Stimulated activated CD4-positive, alpha-beta T cell treated with anti-CD3 and anti-CD28 coated beads, Interleukin-1b, Interleukin-23, amount 100 ng/mL, for 24 hours (primary cell): ENCODE results near the gene ITPR2.
"Not testable (repeated sequence)": the region's sequence is repeated elsewhere in the genome, so short reads cannot be mapped to it uniquely, and the experiment has no call there.

Source experiments
- DNase-seq, 4 experiments: peaks; one replicate each; pipeline ENCODE4 v3.0.0-alpha.2; 2020; ENCODE audit warnings: low read depth in 4 of 4, low spot score in 1 of 4

Gene ITPR2

DNA sequence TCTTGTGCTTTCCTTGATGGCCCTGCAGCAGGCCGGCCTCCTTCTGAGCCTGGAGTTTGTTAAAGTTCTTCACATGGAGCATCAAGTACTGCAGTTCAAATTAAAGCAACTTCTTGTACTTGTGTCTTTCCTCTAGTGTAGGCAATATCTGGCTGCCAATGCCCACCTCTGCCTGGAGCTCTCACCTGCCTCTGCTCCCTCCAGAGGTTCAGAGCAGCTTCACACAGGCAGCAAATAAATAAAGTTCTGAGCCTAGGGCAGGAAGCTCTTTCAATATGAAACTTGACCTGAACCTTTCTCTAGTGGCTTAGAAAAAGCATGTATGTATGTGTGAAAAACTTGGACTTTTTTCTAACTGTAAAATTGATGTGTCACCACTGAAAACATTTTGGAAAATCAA is 65.9 kb downstream of the ITPR2 start:
- no peak for DNase-seq

DNA sequence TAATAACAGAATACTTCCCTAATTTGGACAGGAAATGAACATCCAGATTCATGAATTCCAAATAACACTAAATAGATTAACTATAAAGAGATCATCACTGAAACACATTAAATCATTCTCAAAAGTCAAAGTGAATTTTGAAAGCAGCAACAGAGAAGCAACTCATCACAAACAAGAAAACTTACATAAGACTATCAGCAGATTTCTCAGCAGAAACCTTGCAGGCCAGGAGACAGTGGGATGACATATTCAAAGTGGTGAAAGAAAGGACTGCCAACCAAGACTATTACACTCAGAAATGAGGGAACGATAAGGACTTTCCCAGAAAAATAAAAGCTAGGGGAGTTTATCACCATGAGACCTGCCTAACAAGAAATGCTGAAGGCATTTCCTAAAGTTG is 70.8 kb downstream of the ITPR2 start:
- DNase-seq, result no peak

GRCh38 chr12:26761775-26762174 is 71.2 kb downstream of the ITPR2 start:
- DNase-seq, result no peak

DNA sequence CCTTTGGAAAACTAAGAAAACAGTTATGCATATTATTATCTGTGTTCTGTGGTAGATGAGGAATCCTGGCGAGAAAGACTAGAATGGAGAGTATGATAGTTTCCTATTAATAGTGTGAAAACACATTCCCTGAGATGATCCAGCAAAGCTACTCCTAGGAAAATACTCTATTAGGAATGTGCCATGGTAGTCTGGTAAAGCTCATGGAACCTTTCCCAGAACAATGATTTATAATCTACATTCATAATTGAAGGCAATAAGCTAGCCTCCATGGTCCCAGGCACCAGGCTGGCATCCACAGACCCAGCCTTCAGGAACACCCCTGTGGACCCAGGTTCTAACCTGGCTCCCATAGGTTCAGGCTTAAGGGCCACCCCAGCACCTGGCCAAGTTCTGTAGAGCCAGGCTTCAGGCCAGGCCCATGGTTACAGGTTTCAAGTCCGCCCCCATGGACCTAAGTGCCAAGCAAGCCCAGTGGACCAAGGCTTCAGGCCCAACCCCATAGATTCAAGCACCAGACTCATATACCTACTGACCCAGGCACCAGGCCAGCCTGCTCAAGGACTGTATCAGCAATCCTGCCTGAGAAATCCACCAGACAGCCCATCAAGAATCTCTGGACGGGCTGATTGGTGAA is 72.2 kb downstream of the ITPR2 start:
- DNase-seq, result no peak

- not testable (repeated sequence) for DNase-seq
Observed at GRCh38 chr12:26755362-26755761, 77.6 kb downstream of the ITPR2 start.

- DNase-seq, result no peak
Observed at GRCh38 chr12:26754148-26754547, 78.8 kb downstream of the ITPR2 start.

- DNase-seq, result no peak
Observed at GRCh38 chr12:26751179-26751578, 81.8 kb downstream of the ITPR2 start.

DNA sequence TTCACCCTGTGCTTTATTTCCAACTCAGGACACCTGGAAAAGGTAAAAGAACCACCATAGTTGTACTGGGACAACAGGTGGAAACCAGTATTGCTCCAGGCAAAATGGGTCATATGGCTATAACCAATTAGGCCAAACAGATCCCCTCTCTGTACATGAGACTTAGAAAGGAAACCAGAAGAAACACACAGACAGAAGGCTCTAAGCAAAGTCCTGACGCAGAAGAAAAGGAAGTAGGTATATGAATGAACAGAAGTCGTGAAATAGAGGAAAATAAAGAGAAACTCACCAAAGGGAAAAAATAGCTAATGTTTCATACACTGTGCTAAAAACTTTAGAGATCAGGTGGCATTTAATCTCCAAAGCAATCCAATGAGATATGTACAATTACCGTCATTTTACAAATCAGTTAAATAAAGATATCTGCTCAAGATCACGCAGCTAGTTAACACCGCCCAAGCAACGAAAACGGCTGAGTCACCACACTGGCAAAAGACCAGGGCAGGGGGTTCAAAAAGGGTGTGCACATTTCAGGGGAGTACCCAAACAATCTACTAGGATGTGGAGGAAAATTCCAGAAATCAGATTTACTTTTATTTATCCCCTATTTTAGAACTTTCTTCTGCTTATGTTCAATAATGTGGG is 82.3 kb downstream of the ITPR2 start:
- DNase-seq, result no peak

DNA sequence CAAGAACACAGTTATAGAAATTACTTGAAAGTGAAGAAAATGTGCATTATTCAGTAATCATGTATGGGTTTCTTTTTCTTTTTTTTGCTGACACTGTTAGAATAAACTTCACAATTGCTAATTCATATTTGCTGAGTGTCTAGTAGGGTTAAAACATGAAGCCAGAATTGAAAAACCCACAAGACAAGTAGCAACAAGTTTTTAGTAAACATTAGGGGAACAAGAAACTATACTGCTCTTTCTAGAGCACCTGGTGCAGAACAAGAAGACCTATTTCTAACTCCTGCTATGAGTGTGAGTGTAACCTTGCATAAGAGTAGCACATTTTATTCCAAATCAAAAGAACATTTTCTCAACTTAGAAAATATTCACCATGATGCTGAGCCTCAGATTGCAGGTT is 83.2 kb downstream of the ITPR2 start:
- DNase-seq, result no peak

DNA sequence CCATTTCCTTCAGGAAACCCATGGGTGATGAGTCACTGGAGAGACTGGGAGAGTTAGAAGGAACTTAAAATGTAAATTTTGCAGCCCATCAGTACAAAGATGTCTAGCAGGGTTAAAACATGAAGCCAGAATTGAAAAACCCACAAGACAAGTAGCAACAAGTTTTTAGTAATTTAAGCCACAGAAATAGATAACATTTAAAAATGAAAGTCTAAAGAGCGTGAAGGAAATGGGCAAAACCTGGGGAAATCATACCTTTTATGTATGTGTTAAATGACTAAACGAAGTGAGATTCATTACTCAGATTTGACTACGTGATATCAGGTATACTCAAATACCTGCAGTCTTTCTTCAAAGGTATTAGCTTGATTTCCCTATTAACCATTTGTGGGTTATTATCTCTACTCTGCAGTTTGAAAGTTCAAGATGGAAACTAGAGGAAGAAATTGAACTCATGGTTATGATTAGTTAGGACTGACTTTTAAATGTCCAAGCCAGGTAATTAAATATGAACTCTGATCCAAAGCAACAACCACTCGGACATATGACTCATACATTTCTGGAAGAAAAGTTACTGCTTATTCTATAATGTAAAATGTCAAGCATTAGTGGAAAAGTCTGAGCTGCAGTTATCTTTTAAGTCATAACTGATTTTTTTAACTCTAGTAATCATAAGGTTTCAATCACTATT is 84.1 kb downstream of the ITPR2 start:
- no peak for DNase-seq

GRCh38 chr12:26748412-26748740 is 84.6 kb downstream of the ITPR2 start:
- no peak for DNase-seq

- no peak for DNase-seq
Observed at GRCh38 chr12:26746121-26746714, 86.8 kb downstream of the ITPR2 start.

- DNase-seq, result no peak
Observed at GRCh38 chr12:26744697-26745440, 88.1 kb downstream of the ITPR2 start.

- no peak for DNase-seq
Observed at GRCh38 chr12:26744042-26744626, 88.9 kb downstream of the ITPR2 start.

DNA sequence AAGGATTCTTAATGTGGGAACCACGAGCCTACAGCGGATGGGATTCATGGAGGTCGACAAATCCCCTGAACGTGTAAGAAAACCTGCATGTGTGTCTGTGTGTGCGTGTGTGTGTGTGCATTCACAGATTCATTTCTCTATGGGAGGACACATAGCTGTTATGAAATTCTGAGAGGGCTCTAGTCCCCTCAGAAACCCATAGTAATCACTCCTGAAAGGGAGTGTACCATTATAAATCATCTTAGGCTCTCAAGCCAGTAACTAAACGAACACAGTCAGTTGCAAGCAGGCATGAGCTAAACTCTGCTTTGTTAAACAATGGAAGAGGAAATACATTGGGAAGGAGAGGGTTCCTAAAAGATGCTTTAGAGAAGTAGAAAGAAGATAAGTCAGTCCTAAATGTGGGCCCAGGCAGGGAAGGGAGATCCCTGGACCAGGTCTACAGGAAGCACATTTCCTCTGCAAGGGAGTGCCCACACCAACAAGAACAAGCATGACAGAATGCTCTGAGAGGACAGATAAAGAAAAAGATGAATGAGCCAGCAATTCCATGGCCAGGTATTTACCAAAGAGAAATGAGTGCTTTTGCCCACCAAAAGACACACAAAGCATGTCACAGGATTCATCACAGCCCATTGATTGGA is 91.3 kb downstream of the ITPR2 start:
- no peak for DNase-seq

GRCh38 chr12:26740991-26741390 is 92.0 kb downstream of the ITPR2 start:
- no peak for DNase-seq

DNA sequence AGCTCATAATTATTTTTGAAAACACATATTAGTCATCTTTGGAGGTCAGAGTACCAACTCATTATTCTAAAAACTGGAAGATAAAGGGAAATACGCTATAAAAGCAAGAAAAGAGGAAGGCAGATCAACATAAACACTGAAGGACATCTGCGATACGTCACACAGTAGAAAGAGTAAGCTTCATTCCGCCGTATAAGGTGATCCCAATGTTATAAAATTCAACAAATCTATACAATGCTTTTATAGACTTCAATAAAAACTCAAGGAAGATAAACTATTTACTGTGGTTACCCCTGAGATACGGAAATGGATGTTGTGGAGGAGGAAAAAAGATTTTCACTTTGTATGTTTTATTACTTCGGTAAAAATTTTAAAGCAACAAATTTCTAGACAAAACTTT is 92.6 kb downstream of the ITPR2 start:
- DNase-seq, result no peak

DNA sequence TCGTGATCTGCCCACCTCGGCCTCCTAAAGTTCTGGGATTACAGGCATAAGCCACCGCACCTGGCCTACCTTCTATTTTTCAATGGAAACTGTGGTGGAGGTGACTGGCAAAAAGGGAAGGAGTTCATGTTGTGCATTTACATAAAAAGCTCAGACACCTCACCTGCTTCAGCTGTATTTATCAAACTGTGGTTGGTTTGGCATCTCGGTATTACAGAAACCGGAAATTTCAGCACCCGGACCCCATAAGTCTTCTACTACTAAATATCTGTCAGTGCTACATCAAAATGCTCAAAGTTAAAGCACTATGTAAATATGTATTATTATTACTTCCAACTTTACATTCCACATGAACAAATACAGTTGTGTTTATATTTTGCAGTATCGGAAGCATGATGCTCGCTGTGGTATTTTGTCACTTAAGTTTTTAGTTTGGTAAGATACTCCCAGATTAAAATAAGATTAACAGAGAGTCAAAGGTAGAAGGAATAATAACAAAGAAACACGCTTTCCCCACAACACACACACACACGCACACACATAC is 95.4 kb downstream of the ITPR2 start:
- no peak for DNase-seq

- no peak for DNase-seq
Observed at GRCh38 chr12:26736563-26737486, 96.2 kb downstream of the ITPR2 start.
